Parathyroid adenoma (tissue), 2 donors: Measurements from ENCODE around the gene HOXB3.
A peak's percentile ranks its signal among the peaks of the same experiment; 100 is the strongest.

ENCODE experiments used
- H2AFZ ChIP-seq: fragments of 300-600 bp; sonication (generic); one replicate; pipeline ENCODE4 v1.7.0; 2017; ENCODE audit warnings: antibody characterized with exemption, mild to moderate bottlenecking
- H3K27ac ChIP-seq: fragments of 300-600 bp; sonication (generic); one replicate; pipeline ENCODE4 v1.7.0; 2017
- H3K27me3 ChIP-seq: fragments of 300-600 bp; sonication (generic); one replicate; pipeline ENCODE4 v1.7.0; 2017; ENCODE audit warnings: low read length; ENCODE audit not compliant: control insufficient read depth, insufficient read depth
- H3K36me3 ChIP-seq: fragments of 300-600 bp; sonication (generic); one replicate; pipeline ENCODE4 v1.7.0; 2017; ENCODE audit warnings: low read length; ENCODE audit not compliant: control insufficient read depth, insufficient read depth
- H3K4me1 ChIP-seq: fragments of 300-600 bp; sonication (generic); one replicate; pipeline ENCODE4 v1.7.0; 2017; ENCODE audit warnings: control low read depth
- H3K4me2 ChIP-seq: fragments of 300-600 bp; sonication (generic); one replicate; pipeline ENCODE4 v1.7.0; 2017; ENCODE audit warnings: low read length
- H3K4me3 ChIP-seq: fragments of 300-600 bp; sonication (generic); one replicate; pipeline ENCODE4 v1.7.0; 2017; ENCODE audit warnings: low read depth, low read length
- H3K79me2 ChIP-seq: fragments of 300-600 bp; sonication (generic); one replicate; pipeline ENCODE4 v1.7.0; 2017; ENCODE audit warnings: control low read depth
- H3K9ac ChIP-seq: fragments of 300-600 bp; sonication (generic); one replicate; pipeline ENCODE4 v1.7.0; 2017; ENCODE audit warnings: mild to moderate bottlenecking
- H3K9me3 ChIP-seq: fragments of 300-600 bp; sonication (generic); one replicate; pipeline ENCODE4 v1.7.0; 2017; ENCODE audit warnings: low read length; ENCODE audit not compliant: control insufficient read depth
- CTCF ChIP-seq: fragments of 300-600 bp; sonication (generic); IDR thresholded peaks from one replicate; pipeline ENCODE4 v1.7.0; 2017; ENCODE audit warnings: antibody characterized with exemption, mild to moderate bottlenecking
- donor health status: primary hyperparathyroidism.

The HOXB3 gene

GRCh38 chr17:48588528-48588927 is 1.5 kb downstream of the HOXB3 start:
- no peaks in the 10 kb centered on the region for H3K36me3 ChIP-seq
- no peaks in the 10 kb centered on the region for H3K27me3 ChIP-seq
- TF ChIP-seq CTCF: no peak
- no peak overlapping the region for H3K4me2 ChIP-seq
- no peak overlapping the region for H3K9ac ChIP-seq
- no peak overlapping the region for H2AFZ ChIP-seq
- H3K79me2 ChIP-seq: no peaks in the 10 kb centered on the region
- H3K9me3 ChIP-seq: no peaks in the 10 kb centered on the region
- no peak overlapping the region for H3K4me3 ChIP-seq
- H3K4me1 ChIP-seq: no peaks in the 10 kb centered on the region
- no peak overlapping the region for H3K27ac ChIP-seq

GRCh38 chr17:48588074-48588415 is 2.0 kb downstream of the HOXB3 start:
- no peaks in the 10 kb centered on the region for H3K27me3 ChIP-seq

GRCh38 chr17:48587276-48588073 is 2.6 kb downstream of the HOXB3 start:
- Histone ChIP-seq H3K4me1 (no peaks in the 10 kb centered on the region), H3K36me3 (no peaks in the 10 kb centered on the region), H3K27me3 (no peaks in the 10 kb centered on the region), H3K27ac (no peak overlapping the region), H3K4me3 (no peak overlapping the region), H3K9me3 (no peaks in the 10 kb centered on the region), H3K79me2 (no peaks in the 10 kb centered on the region), H2AFZ (no peak overlapping the region), H3K9ac (no peak overlapping the region), H3K4me2 (peak overlapping the region; percentile 40)
- no peak for TF ChIP-seq CTCF

More at GRCh38 chr17:48588074-48588415, 2.0 kb downstream of the HOXB3 start:
- Histone ChIP-seq H2AFZ (no peak overlapping the region), H3K36me3 (no peaks in the 10 kb centered on the region), H3K4me3 (no peak overlapping the region), H3K79me2 (no peaks in the 10 kb centered on the region), H3K4me2 (peak overlapping the region; percentile 40), H3K27ac (no peak overlapping the region), H3K9ac (no peak overlapping the region), H3K4me1 (no peaks in the 10 kb centered on the region), H3K9me3 (no peaks in the 10 kb centered on the region)
- TF ChIP-seq CTCF: no peak

- Histone ChIP-seq H3K4me2 (peak overlapping the region; percentile 98), H3K27me3 (no peaks in the 10 kb centered on the region), H3K9me3 (no peaks in the 10 kb centered on the region), H3K4me1 (no peaks in the 10 kb centered on the region), H2AFZ (no peak overlapping the region), H3K4me3 (peak overlapping the region; percentile 94), H3K9ac (no peak overlapping the region), H3K36me3 (no peaks in the 10 kb centered on the region), H3K79me2 (no peaks in the 10 kb centered on the region), H3K27ac (no peak overlapping the region)
- TF ChIP-seq CTCF: no peak
Measured at GRCh38 chr17:48586355-48587258, 3.4 kb downstream of the HOXB3 start.
